Pons (tissue), 1 donor: ENCODE data around the gene DISP3.

Experiments
- DNase-seq: peaks from one replicate; pipeline ENCODE4 v3.0.0-alpha.2; 2016; ENCODE audit warnings: low spot score

Gene DISP3

DNA sequence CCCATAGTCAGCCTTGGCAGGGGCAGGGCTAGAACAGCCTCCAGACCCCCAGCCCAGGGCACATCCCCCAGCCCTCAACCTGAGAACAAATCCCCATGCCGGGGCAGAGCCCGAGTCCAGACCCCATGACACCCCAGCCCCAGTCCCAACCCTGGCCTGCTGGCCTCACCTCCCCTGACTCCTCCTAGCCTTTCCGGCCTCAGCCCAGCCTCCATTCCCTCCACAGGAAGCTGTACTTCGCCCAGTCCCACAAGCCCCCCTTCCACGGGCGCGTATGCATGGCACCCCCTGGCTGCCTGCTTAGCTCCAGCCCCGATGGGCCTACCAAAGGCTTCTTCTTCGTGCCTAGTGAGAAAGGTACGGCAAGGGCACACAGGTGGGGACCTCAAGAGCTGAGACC is 50.4 kb downstream of the DISP3 start:
- no peak for DNase-seq

DNA sequence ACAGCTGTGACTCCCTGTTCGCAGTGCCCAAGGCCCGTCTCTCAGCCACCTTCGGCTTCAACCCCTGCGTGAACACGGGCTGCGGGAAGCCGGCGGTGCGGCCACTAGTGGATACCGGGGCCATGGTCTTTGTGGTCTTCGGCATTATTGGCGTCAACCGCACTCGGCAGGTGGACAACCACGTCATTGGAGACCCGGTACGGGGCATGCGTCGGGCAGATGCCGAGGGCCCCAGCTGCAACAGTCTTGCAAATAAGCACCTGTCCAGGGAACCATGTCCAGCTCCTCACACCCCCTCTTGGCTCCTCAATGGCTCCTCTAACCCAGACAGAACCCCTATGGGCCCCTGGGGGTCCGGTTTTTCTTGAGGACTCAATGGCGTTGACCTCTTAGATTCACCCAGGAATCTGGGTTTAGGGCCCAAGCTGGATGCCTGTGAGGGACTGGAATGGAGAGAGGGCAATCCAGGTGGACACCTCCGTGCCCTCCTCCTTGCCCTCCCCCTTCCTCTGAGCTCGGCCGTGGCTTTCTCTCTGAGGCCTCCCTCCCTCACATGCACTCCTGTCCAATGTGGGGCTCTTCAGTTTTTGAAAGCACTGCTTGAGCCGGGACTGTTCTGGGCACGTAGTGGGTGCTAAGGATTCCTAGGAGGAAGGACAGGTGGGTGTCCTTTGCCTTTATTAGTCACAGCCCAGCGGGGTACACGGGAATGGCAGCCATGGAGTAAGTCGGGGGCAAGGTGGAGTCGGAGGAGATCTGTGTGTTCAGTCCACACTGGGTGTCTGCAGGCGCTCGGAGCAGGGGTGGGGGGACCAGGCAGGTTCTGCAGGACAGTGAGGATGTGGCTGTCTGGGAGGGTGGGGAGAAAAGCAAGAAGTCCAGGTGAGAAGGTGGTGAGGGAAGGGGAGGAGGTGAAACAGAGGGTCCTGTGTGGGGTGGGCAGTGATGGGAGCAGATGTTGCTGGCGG is 51.1 kb downstream of the DISP3 start:
- no peak for DNase-seq

GRCh38 chr1:11530731-11531311 is 51.9 kb downstream of the DISP3 start:
- no peak for DNase-seq

DNA sequence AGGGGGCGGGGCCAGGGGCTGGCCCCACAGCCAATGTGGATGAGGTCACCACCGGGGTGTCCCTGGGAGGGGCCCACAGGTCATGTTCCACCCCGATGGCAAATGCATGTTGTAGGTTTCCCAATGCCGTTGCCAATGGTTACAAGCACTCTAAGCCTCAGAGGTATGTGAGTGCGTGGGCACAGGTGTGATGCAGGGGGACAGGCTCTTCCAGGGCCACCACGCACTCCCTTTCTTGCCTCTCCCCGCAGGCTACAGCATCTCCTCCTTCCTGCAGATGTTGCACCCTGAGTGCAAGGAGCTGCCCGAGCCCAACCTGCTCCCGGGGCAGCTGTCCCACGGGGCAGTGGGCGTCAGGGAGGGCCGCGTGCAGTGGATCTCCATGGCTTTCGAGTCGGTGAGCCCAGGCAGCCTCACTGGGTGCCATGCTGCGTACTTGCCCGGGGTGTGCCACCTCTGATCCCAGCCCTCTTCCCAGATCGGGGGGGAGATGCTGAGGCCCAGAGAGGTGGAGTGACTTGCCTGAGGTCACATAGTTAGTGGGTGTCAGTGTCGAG is 52.4 kb downstream of the DISP3 start:
- DNase-seq, result no peak

DNA sequence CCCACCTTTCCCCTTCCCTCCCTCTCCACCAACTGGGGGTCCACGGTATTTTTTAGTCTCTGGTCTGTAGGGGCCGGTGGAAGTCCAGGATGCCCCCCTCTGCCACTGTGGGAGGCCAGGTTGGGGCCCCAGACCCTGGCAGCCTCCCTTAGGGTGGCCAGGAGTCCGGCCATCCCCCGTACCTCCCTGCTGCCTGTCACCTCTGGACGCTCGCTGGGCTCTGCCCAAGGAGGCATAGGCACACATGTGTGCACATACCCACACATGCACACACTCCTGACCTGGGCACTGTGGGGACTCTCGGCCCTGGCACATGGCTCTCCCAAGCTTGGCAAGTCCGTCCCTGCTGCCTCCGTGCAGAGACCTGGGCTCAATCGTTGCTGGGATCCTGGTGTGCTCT is 53.0 kb downstream of the DISP3 start:
- DNase-seq, result no peak

GRCh38 chr1:11533790-11534787 is 55.1 kb downstream of the DISP3 start:
- no peak for DNase-seq

- DNase-seq, result no peak
Observed at GRCh38 chr1:11534846-11535245, 55.9 kb downstream of the DISP3 start.

- no peak for DNase-seq
Observed at GRCh38 chr1:11535316-11535715, 56.4 kb downstream of the DISP3 start.

- no peak for DNase-seq
Observed at GRCh38 chr1:11535761-11536572, 57.0 kb downstream of the DISP3 start.

DNA sequence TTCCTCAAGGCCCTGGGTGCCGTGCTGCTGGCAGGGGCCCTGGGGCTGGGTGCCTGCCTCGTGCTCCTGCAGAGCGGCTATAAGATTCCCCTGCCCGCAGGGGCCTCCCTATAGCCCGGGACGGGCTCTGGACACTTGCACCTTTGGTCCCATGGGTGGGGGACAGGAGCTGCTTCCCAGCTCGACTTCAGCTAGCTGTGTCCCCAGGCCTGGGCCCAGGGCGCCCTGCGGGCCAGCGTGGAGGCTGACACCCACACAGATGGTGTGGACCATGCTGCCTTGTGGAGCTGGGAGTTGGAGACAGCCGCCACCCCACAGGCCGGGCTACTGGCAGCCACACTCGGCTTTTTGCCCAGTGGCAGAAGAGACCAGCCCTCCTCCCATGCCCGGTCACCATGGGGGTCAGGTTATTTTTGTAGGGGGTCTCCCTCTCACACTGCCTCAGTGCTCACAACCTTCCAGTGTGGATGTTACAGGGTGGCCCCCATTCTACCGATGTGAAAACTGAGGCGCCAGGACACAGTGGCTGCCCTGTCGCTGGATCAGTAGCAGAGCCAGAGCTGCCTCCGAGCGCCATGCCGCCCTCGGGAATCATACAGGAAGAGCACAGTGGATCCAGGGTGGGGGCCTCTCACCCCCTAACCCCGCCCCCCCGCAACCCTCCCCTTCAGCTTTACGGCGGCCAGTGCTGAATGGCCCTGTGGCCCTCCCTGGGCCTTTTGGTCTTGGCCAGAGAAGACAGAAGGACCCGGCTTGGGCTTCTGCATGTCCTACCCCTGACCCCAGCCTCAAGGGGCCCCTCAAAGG is 57.8 kb downstream of the DISP3 start:
- no peak for DNase-seq

- no peak for DNase-seq
Observed at GRCh38 chr1:11537380-11537764, 58.4 kb downstream of the DISP3 start.

- DNase-seq, result no peak
Observed at GRCh38 chr1:11537854-11538591, 59.1 kb downstream of the DISP3 start.

GRCh38 chr1:11538886-11539285 is 59.9 kb downstream of the DISP3 start:
- DNase-seq, result no peak

DNA sequence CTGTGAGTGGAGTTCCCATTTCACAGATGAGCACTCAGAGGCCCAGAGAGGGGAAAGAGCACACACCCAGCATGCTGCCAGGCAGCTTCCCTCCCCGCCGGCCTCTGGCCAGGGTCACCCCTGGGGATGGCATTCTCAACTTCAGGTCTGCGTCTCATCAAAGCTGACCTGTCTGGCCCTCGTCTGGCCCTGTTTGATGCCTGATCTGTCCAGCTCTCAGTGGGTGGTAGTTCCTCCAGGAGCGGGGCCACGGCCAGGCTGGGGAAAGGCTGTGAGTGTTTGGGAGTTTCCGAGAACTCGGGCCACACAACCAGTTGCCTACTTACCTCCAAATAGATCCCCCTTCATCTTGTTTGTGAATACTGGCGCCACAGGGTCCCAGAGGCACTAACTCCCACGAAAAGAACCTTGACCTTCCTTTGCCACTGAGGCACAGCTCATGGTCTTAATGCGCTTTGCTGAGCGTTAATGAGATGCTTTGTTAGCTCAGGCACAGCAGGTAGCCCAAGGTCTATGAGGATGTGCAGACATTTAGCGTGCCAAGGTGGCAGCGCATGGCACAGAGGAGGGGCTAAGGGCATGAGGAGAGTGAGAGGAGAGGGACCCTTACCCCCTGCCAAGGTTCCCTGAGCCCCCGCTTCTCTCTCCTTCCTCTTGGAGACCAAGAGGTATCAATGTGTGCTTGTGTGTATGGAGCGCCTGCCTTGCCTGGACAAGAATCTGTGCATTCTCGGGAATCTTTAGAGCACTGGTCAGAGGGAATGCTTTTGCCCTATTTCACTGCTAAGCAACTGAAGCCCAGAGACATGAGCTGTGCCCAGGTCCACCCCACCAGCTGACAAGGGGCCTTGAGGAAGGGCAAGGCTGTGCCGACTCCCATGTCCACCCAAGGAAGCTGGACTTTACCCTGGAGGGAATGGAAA is 61.2 kb downstream of the DISP3 start:
- DNase-seq, result no peak

- DNase-seq, result no peak
Observed at GRCh38 chr1:11540773-11541160, 61.8 kb downstream of the DISP3 start.

DNA sequence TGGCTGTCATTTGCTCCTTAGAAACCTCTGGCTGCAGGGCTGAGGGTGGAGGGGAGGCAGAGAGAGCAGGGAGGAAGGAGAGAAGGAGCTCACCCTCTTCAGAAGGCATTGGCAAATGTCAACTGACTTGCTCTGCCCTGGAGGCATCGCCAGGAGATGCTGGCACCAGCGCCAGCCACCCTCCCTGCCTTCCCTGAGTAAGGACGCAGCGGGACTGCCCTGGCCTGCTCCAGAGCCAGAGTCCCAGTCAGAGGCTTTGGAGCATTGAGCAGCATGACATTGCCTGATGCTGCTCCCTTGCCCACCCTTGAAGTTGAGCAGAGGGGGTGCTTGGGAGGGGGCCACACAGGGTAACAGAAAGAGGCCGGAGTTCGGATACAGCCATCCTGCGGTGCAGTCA is 62.3 kb downstream of the DISP3 start:
- no peak for DNase-seq

- no peak for DNase-seq
Observed at GRCh38 chr1:11541956-11542355, 63.0 kb downstream of the DISP3 start.

DNA sequence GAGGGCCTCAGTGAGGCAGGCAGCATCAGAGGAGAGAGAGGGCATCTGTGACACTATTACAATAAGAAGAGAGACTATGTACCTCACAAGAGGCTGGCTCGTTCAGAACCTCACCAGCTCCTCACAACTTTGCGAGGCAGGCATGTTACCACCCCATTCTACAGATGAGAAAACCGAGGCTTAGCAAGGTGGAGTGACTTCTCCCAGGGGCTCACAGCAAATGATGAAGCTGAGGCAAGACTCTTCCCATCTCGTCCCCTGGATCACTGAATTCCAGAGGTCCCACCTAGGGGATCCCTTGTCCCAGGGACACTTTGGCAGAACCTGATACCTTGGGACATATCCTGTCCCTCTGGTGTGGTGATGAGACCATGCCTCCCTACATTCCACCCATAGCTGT is 64.4 kb downstream of the DISP3 start:
- DNase-seq, result no peak
